ENCODE results near the gene CDC42BPB.

DNA sequence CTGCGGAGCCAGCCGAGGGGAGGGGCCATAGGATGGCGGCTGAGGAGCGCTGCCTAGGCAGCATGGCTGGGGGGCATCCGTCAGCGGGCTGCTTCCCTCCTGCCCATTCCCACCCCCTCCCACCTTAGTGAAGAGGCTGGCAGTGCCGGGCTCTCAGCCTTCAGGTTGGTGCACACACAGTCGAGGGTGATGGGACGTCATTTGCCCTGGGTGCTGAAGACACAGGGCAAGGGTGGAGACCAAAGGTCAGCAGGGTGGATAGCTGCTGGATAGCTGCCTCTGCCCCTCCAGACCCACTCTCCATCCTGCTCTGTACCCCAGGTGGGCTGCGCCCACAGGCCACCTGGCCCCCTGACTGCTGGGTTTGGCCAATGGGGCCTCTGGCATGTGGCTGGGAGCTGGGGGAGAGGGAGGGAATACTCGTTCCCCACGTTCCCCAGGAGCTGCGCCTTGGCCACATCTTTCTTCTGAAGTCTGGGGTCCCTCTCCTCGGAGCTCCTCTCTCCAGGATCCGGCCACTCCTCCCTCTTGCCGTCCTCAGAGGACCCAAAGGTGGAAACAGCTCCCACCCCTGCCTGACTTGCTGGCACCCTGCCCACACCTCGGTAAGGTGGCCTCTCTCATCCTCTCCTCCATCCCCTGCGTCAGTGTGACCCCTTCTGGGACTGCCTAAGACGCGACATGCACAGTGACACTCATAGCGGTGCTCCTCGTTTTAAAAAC, 11.2 kb upstream of the CDC42BPB start:
- TF ChIP-seq CTCF (IDR thresholded peaks at IDR 0.05) (no peak), POLR2A (IDR thresholded peaks at IDR 0.05) (no peak)
